IPS-11a (cell line): ENCODE measurements around the gene VPS37D.
A peak's percentile ranks its signal among the peaks of the same experiment; 100 is the strongest.
"Not testable (repeated sequence)": the region's sequence is repeated elsewhere in the genome, so short reads cannot be mapped to it uniquely, and the experiment has no call there.

ENCODE experiments used
- H3K4me3 ChIP-seq: one replicate; pipeline ENCODE4 v1.5.1; 2013; ENCODE audit warnings: low read depth, low read length, control low read depth

VPS37D gene, protein sequence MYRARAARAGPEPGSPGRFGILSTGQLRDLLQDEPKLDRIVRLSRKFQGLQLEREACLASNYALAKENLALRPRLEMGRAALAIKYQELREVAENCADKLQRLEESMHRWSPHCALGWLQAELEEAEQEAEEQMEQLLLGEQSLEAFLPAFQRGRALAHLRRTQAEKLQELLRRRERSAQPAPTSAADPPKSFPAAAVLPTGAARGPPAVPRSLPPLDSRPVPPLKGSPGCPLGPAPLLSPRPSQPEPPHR

GRCh38 chr7:73667344-73668102 lies at the start of gene VPS37D:
Gene VPS37D, plus strand, starts transcription at chr7:73667831. Its CDS starts 128 bp downstream, at chr7:73667959.
- peak within 1 kb of the TSS; percentile 30 for H3K4me3 ChIP-seq

- no peak overlapping the region for H3K4me3 ChIP-seq
Measured at GRCh38 chr7:73618538-73618937, 49.1 kb upstream of the VPS37D start.

GRCh38 chr7:73619394-73619793 lies 48.2 kb upstream of the VPS37D start:
- not testable (repeated sequence) for H3K4me3 ChIP-seq

GRCh38 chr7:73621168-73622063 lies 46.2 kb upstream of the VPS37D start:
- H3K4me3 ChIP-seq: no peak overlapping the region

- H3K4me3 ChIP-seq: peak overlapping the region; percentile 50
Measured at GRCh38 chr7:73622527-73622908, 45.1 kb upstream of the VPS37D start.

GRCh38 chr7:73622909-73623797 lies 44.5 kb upstream of the VPS37D start:
- peak overlapping the region; percentile 50 for H3K4me3 ChIP-seq

- peak within 1 kb of the TSS; percentile 53 for H3K4me3 ChIP-seq
Measured at GRCh38 chr7:73623798-73624668, 43.6 kb upstream of the VPS37D start, which contains the start of gene MLXIPL. Gene MLXIPL, minus strand, starts transcription at chr7:73624522. Its CDS starts 30 bp downstream, at chr7:73624492.

DNA sequence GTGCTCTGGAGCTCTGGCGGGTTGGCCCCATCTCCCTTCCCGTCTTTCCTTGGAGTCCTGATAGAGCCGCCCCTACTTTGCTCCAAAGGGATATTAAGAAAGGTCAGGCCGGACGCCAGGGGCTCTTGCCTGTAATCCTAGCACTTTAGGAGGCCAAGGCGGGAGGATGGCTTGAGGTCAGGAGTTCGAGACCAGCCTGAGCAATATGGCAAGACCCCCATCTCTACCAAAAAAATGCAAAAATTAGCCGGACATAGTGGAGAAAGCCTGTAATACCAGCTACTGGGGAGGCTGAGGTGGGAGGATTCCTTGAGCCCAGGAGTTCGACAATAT lies 43.0 kb upstream of the VPS37D start:
- H3K4me3 ChIP-seq: no peak overlapping the region

- H3K4me3 ChIP-seq: no peak overlapping the region
Measured at GRCh38 chr7:73625276-73625675, 42.4 kb upstream of the VPS37D start.

- no peak overlapping the region for H3K4me3 ChIP-seq
Measured at GRCh38 chr7:73626814-73627213, 40.8 kb upstream of the VPS37D start.

GRCh38 chr7:73628504-73628903 lies 39.1 kb upstream of the VPS37D start:
- no peak overlapping the region for H3K4me3 ChIP-seq

DNA sequence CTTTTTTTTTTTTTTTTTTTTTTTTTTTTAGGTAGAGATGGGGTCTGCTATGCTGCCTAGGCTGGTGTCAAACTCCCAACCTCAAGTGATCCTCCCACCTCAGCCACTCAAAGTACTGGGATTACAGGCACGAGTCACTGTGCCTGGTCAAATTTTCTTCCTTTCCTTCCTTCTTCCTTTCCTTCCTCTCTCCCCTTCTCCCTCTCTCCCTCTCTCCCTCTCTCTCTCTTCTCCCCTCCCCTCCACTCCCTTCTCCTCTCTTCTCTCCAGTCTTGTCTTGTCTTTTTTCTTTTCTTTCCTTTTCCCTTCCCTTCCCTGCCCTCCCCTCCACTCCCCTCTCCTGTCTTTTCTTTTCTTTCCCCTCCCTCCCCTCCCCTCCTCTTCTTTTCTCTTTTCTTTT lies 36.1 kb upstream of the VPS37D start:
- no peak overlapping the region for H3K4me3 ChIP-seq

DNA sequence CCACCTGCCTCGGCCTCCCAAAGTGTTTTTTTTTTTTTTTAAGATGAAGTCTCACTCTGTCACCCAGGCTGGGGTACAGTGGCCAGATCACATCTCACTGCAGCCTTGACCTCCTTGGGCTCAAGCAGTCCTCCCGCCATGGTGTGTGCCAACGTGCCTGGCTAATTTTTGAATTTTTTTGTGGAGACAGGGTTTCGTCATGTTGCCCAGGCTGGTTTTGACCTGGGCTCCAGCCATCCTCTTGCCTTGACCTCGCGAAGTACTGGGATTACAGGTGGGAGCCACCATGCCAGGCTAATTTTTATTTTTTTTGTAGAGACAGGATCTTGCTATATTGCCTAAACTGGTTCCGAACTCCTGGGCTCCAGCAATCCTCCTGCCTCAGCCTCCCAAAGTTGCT lies 34.3 kb upstream of the VPS37D start:
- no peak overlapping the region for H3K4me3 ChIP-seq

DNA sequence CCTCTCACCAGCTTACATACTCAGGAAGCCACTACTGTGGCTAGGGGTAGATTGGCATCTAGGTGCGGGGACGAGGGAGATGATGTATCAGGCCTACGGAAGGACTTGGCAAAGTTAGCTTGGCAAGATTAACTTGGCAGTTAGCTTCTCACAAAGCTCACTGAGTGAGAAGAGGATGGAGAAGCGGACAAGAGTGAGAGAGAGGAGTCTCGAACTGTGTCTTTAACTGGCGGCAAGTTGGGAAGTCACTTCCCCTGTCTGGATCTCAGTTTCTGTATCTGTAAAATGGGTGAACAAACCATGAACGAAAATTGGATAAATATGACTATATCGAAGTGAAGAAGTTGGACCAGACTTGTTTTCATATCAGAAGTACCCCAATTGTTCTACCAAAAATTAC lies 33.8 kb upstream of the VPS37D start:
- no peak overlapping the region for H3K4me3 ChIP-seq

GRCh38 chr7:73635428-73636200 lies 32.0 kb upstream of the VPS37D start:
- H3K4me3 ChIP-seq: no peak overlapping the region

DNA sequence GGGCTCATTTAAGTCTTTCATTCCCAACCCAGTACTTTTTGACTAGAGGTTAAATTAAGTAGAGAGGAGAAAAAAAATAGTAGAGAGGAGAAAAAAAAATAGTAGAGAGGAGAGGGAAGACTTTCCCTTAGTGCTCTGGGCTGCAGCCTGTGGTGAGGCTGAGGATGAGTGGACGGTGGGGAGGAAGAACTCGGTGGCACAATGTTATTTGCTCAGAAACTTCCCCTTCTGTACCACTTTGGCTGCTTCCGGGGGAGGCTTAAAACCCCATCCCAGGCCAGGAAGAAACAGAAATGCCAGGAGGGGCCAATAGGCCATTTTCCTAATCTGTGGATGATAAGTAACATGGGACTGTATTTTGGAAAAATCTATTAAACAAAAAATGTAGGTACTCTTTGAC lies 28.7 kb upstream of the VPS37D start:
- no peak overlapping the region for H3K4me3 ChIP-seq

DNA sequence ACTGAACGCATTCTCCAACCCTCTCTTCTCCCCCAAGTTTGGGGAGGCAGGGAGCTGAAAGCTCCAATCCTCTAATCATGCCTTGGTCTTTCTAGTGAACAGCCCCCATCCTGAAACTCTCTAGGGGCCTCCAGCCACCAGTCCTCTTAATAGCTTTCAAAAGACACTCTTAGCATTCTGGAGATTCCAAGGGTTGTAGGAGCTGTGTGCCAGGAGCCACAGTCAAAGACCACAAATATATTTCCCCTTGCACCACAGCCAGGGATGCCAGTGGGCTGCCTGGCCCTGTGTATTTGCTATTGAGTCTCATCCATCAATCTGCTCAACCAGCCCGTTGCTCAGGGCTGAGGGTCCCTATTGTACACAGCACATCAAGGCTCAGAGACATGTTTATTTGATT lies 24.8 kb upstream of the VPS37D start:
- H3K4me3 ChIP-seq: no peak overlapping the region

GRCh38 chr7:73644688-73645286 lies 22.8 kb upstream of the VPS37D start:
- H3K4me3 ChIP-seq: no peak overlapping the region
